NCI-H526 (cell line): ENCODE measurements around the gene FUT7.

Source experiments
- DNase-seq, 2 experiments: peaks; one replicate each; lab custom pipeline; 2025; lab: John Stamatoyannopoulos, UW

Gene FUT7, protein sequence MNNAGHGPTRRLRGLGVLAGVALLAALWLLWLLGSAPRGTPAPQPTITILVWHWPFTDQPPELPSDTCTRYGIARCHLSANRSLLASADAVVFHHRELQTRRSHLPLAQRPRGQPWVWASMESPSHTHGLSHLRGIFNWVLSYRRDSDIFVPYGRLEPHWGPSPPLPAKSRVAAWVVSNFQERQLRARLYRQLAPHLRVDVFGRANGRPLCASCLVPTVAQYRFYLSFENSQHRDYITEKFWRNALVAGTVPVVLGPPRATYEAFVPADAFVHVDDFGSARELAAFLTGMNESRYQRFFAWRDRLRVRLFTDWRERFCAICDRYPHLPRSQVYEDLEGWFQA

DNA sequence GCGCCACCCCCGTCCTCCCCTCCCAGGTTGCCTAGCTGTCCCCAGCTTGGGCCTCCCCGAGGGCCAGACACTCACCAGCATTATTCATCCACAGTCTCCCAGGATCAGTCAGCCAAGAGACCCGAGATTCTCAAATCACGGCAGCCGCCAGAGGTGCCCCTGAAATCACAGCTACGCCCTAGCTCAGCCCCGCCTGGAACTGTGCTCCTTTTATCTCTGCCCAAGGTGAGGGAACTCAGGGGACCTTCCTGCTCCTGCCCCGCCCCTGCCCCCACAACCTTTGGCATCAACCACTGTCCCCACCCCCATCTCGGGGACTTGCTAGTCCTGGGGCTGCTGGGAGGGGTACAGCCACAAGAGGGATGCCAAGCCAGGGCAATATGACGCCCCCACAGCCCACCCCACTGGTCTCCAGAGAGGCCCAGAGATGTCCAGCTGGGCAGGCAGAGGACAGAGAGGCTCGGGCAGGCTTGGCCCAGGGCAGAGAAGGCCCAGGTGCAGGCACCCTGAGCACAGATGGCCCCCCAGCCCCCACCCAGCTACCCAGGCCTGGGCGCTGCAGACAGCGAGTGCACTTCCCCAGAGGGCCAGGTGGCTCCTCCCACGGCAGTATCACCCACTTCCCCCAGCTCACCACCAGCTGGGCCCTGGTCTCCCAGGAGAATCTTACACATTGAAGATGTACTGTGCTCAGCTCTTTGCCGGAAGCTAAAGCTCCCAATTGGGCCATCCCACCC lies at the start of gene FUT7:
TSS of gene FUT7 (minus strand) at position 185 of the 737 bp plus-strand sequence. CDS start at position 88, 97 bp downstream.
- no peak for DNase-seq

DNA sequence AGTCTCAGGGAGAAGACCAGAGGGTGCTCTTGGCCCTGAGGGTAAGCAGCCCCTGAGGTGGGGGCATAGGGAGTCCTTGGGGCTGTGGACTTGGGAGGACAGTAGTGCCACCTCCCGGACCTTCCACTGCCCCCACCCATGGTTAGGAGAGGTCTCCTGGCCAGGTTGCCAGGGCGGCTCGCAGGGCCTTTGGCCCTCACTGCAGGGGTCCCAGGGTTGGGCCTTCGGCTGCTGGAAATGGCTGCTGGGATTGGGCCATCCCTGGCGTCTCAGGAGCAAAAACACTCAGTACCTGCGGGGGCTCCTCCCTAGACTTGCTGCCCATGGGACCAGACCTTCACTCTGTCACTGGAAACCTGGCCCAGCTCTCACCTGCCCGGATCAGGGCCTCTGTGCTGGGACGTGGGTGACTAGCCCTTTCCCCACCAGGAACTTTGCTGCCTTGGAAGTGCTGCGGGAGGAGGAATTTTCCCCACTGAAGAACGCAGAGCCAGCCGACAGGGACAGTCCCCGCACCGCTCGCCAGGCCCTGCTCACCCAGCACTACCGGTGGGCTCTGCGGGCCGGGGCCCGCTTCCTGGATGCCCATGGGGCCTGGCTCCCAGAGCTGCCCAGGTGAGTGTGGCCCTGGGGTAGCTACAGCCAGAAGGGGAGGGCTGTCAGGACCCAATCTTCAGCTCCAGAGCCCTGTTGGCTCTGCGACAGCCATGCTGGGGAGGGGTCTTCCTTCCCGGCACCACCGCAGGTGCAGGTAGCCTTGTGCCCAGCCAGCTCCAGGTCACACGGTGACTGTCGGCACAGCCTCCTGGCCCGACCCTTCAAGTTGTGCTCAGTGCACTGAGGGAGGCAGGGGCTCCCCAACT lies 48.6 kb upstream of the FUT7 start:
- no peak for DNase-seq

DNA sequence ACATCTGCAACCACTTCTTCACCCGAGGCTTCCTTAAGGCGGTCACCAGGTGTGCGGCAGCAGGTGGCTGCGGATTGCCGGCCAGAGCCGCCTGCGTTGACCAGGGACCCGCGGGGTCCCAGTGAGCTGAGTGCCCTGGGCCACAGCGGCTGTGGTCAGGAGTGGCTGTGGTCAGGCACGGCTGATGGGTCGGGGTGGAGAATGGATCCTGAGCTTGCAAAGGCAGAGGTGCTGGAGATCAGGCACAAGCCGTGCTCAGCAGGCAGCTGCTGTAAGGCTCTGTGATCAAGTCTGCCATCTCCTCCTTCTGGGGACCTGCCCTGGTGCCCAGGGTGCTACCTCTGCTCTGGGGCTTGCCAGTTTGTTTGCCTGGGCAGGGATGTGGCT lies 47.5 kb upstream of the FUT7 start:
- DNase-seq, result no peak

DNA sequence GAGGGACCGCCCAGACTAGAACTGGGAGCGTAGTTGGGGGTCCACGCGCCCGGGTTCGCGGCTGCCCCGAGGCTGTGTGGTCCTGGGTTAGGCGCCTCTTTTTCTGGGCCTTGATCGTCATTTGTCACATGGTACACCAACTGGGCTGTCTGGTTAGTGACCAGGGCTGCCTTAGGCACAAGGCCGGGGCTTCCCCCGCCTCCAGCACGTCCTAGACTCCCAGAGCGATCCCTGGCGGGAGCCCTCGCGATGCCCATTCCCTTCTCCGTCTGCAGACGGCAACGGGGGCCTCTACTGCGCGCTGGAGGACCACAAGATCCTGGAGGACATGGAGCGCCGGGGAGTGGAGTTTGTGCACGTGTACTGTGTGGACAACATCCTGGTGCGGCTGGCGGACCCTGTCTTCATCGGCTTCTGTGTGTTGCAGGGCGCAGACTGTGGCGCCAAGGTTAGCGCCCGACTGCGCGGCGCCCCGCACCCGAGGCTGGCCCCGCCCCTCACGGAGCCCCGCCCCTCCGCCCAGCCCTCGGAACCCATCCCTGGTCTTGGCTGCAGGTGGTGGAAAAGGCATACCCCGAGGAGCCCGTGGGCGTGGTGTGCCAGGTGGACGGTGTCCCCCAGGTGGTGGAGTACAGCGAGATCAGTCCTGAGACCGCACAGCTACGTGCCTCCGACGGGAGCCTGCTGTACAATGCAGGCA lies 47.0 kb upstream of the FUT7 start:
- peak in 1 of 2 experiments; percentile 51 for DNase-seq

DNA sequence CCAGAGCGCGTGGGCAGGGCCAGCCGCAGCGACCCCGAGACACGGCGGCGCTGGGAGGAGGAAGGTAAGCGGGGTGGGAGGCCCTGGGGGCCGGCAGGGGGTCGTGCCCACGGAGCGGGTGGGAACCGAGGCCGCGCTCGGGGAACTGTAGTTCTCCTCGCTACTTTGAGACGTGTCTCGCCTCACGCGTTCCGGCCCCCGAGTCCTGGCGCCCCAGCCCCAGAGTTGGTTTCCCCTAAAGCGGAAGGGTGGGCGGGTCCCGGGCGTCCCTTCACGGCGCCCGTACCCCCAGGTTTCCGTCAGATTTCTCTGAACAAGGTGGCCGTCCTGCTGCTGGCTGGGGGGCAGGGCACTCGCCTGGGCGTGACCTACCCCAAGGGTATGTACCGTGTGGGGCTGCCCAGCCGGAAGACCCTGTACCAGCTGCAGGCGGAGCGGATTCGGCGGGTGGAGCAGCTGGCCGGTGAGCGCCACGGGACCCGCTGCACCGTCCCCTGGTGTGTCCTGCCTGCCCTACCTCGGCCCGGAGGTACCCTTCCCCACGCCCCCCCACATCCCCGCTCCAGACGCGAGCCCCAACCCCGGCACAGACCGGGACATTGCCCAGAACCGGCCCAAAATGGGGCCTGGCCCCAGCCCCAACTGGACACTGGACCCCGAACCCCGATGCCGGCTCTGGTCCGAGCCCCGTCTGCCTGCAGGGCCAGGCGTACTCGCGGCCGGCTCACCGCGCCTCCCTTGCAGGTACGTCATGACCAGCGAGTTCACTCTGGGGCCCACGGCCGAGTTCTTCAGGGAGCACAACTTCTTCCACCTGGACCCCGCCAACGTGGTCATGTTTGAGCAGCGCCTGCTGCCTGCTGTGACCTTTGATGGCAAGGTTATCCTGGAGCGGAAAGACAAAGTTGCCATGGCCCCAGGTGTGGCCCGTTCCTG lies 46.1 kb upstream of the FUT7 start:
- no peak for DNase-seq

DNA sequence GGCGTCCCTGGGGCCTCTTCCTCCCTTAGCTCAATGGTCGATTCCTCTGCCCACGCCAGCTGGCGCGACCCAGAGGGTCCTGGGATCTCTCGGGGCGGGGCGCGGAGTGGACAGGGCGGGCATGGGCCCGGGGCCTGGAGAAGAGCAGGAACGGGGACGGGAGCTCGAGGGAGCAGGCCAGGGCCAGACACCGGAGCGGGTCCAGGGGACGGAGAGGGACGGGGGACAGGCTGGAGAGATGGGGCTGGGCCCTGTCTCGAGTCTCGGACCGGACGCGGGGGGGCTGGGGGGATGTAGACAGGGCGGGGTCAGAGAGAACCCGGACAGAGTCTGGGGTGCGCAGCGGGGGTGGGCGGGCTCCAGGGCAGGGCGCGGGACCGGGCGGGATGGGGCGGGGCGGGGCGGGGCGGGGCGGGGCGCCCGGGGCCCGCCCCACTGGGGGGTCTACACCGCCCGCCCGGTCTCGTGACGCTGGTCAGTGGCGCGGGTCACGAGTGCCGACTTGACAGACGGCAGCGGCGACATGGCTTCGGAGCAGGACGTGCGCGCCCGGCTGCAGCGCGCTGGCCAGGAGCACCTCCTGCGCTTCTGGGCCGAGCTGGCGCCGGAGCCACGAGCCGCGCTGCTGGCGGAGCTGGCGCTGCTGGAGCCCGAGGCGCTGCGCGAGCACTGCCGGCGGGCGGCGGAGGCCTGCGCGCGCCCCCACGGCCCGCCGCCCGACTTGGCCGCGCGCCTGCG lies 45.3 kb upstream of the FUT7 start, which contains the start of gene UAP1L1:
TSS of gene UAP1L1 (plus strand) at position 508 of the 738 bp plus-strand sequence. CDS start at position 524, 16 bp downstream.
- peak in 1 of 2 experiments; percentile 45 for DNase-seq

DNA sequence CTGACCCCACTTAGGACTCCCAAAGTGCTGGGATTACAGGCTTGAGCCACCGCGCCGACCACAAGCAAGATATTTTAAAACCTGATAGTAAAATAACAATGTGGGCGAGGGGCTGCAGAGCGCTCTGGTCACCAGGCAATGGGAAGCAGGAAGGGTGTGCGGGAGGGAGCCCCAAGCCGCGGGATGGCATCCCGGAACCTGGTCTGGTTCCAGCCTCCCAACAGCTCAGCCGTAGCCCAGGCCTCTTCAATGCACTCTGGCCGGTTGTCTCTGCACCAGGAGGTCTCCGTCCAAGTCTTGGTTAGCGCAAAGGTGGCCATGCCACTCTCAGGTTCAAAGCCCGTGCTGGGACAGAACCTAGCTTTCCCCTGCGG lies 44.7 kb upstream of the FUT7 start:
- DNase-seq, result no peak

DNA sequence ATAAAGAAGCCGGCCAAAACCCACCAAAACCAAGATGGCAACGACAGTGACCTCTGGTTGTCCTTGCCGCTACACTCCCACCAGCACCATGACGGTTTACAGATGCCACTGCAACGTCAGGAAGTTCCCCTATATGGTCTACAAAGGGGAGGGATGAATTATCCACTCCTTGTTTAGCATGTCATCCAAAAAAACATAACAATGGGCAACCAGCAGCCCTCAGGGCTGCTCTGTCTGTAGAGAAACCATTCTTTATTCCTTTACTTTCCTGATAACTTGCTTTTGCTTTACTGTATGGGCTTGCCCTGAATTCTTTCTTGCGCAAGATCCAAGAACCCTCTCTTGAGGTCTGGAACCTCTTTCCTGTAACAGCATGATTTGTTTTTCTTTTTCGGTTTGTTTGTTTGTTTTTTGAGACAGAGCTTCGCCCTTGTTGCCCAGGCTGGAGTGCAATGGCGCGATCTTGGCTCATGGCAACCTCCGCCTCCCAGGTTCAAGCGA lies 43.4 kb upstream of the FUT7 start:
- DNase-seq, result no peak

DNA sequence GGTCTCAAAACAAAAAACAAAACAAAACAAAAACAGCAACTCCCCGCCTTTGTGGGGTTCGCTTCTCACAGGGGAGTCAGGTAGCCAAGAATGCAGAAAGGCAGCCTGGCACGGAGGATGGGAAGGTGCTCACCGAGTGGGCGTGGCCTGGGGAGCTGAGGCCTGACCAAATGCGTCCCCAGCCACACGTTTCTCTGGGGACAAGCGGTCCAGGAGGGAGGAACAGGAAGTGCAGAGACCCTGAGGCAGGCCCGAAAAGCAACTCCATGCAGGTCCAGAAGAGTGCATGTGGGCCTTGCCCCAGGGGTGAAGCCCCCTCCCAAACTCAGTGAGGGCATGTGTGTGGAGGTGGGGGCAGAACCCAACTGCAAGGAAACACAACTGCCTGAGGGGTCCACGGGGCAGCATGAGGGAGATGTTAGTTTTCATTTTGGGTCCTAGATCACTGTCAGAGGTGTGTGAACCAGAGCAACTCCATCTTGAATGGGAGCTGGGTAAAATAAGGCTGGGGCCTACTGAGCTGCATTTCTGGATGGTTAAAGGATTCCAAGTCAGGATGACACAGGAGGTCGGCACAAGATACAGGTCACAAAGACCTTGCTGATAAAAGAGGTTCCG lies 42.9 kb upstream of the FUT7 start:
- no peak for DNase-seq

DNA sequence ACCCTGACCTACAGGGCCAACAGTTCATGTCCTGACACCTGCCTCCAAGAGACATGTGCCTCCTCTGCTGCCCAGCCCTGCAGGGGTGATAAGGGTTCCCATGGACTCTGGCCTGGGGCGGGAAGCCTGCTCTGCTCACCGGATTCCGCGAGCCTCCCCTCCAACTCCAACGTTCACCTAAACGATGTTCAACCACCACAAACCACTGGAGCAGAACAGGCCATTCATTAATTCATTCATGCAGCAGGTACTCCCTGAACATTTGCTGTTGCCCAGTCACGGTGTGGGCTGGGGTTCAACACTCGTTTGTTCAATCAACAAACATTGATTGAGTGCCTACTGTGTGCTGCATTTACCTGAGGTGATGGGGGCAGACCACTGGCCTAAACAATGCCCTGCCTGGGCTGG lies 42.1 kb upstream of the FUT7 start:
- no peak for DNase-seq

DNA sequence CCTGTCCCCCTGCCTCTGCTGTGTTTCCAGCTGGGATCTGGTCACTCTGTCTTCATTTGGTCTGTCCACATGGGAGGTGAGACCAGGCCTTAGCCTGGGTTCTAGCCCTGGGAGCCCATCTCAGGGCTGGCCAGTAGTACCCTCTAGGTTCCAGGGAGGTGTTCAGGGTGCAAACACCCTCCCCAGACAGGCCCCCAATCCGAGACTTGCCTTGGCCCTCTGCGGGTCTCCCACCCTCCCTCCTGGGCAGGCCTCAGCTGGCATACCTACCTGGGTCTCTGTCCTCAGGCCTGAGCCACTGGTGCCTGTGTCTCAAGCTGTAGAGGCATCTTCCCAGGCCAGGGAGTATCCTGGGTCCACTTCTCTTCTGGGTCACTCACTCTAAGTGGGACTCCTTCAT lies 39.4 kb upstream of the FUT7 start:
- no peak for DNase-seq

DNA sequence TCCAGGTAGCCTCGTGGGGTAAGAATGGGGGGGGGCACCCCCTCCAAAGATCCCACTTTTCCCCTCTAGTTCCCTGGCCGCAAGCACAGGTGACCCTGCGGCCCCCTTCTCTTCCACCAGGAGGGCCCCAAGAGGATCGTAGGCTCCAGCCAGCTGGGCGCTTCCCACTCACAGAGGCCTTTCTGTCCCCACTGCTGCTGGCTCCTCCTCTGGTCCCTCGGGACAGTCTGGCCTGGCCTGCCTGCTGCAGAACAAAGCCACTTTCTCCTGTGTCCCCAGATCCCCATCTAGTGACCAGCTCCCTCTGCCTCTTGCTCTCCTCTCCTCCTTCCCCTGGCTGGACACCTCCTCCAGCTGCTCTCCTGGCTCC lies 39.0 kb upstream of the FUT7 start:
- peak in 1 of 2 experiments; percentile 81 for DNase-seq

DNA sequence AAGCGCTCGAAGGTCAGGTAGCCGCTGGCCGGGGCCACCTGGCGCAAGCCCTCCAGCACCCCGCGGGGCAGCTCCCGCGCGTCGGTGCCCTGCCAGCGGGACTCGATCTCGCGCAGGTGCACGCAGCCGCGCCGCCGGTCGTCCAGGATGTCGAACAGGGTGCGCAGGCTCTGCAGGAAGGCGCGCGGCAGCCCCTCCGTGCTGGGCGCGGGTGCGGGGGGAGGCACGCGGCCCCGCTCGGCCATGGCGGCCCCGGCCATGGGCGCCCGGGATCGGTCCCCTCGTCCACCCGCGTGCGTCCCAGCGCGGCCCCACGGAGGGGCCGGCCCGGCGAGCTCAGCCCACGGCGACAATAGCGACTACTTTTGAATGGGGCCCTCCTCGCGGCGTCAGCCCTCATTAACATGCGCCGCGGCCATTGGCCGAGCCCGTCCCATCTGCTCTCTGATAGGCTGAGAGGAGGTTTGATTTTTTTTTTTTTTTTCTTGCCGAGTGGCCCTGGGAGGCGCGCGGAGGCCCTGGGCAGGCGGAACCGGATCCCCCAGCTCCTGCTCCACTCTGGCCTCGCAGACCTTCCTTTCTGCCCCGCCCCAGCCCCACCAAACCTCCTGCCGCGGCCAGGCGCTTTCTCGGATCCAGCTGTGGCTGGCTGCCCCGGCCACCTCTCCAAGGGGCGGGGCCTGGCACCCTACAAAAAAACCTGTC lies 38.5 kb upstream of the FUT7 start, which contains the start of gene SAPCD2:
TSS of gene SAPCD2 (minus strand) at position 357 of the 705 bp plus-strand sequence. CDS start at position 260, 97 bp downstream.
- DNase-seq, result peak; percentile 76 to 95

DNA sequence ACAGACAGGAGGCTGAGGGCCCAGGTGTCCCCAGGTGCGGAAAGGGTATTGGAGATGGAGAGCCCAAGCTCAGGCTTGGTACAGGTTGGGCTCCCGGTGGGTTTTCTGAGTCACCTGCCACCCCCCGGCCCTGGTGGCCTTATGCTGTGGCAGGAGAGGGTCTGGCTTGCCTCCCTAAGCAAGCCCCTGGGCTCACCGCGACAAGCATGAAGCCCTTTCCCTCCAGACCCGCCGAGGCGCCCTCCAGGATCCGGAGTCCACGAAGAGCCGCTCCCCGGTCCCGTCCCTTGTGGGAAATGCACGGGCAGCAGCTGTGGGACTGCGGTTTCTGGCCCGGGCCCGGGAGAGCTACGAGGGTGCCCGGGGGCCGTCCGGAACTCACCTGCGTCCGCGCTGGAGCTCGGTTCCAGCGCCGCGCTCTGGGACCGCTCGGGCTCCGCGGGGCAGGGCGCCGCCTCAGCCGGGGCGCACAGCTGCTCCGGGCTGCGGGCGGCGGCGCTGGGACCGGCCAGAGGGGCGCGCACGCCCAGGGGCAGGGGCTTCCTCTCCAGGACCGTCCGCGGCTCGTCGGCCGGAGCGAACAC lies 37.7 kb upstream of the FUT7 start:
- DNase-seq, result peak in 1 of 2 experiments; percentile 41

DNA sequence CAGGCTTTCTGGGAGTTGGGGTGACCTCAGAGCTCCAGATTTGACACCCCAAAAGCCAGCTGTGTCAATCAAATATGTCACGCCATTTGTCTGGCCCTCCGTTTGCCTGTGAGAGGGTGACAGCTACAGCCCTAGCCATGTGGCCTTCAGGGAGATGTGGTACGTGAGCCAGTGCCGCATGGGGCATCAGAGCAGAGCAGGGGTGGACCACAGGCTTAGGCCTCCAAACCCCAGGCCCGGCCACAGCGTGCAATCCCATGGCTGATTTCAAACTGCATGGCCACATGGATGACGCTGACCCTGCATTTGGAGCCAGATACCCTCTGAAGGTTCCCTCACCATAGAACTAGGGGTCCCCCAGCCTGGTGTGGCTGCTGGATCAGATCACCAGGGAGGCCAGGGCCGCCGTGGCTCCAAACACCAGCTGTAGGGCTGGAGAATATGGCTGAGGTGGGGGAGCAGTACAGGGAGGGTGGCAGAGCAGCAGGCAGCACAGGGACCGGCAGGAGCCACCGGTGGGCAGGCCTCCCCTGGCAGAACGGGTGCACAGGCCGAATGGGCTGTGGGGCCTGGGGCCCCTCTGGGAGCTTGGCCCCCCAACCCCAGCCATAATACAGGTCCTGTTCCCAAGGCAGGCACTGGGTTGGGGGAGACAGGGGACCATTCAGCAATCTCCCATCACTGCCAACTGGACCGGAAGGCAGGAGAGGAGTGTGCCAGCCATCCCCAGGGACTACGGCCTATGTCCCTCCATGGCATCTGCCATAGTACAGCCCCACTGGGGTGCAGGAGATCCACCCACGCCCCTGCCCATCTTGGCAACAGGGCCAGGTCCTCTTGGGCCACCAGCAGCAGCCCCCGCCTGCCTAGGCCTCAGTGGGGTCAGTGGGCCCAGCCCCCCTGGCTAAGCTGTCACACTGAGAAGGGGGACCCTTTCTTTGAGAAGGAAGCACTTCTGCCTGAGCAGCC lies 36.9 kb upstream of the FUT7 start:
- DNase-seq, result peak in 1 of 2 experiments; percentile 32

DNA sequence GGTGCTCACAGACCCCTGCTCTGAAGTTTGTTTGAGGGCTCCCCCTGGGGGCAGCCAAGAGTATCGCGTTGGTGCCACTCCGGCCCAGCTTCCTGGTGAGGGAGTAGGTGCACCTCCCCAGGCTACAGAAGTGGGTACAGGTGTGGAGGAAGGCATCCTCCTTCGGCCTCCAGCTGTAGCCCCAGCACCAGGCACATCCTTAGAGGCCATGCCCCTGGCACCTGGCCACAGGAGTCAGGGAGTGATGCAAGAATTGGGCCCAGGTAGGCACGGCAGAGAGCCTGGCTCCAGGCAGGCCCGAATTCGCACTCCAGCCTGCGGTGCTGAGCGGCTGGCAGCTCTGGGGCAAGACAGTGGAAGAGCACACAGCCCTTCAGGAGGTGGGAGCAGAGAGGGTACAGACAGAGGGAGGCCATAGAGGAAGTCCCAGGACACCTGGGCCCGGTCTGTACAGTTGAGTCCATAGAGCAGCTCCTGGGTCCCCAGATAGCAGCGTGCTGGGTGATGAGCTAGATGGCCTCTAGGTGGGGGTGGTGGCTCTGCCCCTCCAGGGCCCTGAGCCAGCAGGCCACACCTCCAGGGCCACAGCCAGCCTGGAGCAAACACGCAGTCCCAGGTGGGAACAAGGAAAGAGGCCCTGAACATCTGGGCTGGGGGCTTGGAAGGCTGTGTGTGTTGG lies 36.1 kb upstream of the FUT7 start:
- peak; percentile 74 to 82 for DNase-seq
